ENCODE data around the gene CCDC134.

The CCDC134 gene

DNA sequence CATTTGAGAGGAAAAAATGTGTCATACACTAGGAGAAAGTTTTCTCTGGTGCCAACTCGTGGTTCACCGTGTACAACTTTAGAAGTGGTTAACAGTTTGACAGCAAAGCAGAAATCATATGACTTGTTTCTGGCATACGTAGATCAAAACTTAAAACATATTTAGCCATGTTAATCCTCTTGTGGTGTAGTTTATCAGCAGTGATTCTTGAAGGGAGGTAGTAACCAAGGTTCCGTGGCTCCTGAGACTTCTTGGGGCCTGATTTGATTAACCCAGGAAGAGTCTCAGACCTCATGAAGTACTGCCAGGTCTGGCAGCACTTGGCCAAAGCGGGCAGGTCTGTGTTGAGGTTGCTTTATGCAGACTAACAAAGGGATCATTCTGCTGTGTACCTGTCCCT, 72.9 kb downstream of the CCDC134 start:
- H3K36me3 ChIP-seq (ENCODE audit: control insufficient read depth in 2 of 2, insufficient read depth in 1 of 2, low read length in 2 of 2), result peaks cover 62 to 72% of the 10 kb centered on the region in 2 experiments
- no peaks in the 10 kb centered on the region for H3K4me1 ChIP-seq (ENCODE audit: control insufficient read depth, insufficient read depth, low read length)
- H3K27ac ChIP-seq (ENCODE audit: extremely low read depth, low read depth, low read length), result no peak overlapping the region
- ChIA-PET POLR2A (interaction anchor here (0.7 kb wide), 1 partner anchor 303 kb away, joined by 3 read pairs; no protein-coding TSS in a partner anchor), CTCF (interaction anchor here (1.1 to 1.3 kb wide), 2 partner anchors 9 to 51 kb away, joined by 3 to 6 read pairs; no protein-coding TSS in a partner anchor)
- no peak overlapping the region for H3K4me3 ChIP-seq (ENCODE audit: low read depth, low read length)
- TF ChIP-seq KLF16 (tag by site-specific recombination; IDR thresholded peaks at IDR 0.05) (no peak), GFI1B (tag by site-specific recombination; IDR thresholded peaks at IDR 0.05) (no peak), SCRT2 (tag by site-specific recombination; IDR thresholded peaks at IDR 0.05) (no peak), ZNF311 (tag by site-specific recombination; IDR thresholded peaks at IDR 0.05; ENCODE audit: borderline replicate concordance) (no peak), ZNF549 (tag by site-specific recombination; IDR thresholded peaks at IDR 0.05) (no peak), ZNF48 (tag by site-specific recombination; IDR thresholded peaks at IDR 0.05) (no peak), ZNF211 (tag by site-specific recombination; IDR thresholded peaks at IDR 0.05; ENCODE audit: low read depth) (no peak), ZNF302 (tag by site-specific recombination; IDR thresholded peaks at IDR 0.05; ENCODE audit: low read depth) (no peak), REPIN1 (tag by site-specific recombination; IDR thresholded peaks at IDR 0.05; ENCODE audit: low read depth) (no peak), BCL11B (tag by site-specific recombination; IDR thresholded peaks at IDR 0.05; ENCODE audit: low read depth) (no peak), IKZF3 (tag by site-specific recombination; IDR thresholded peaks at IDR 0.05) (no peak), ZNF785 (tag by site-specific recombination; IDR thresholded peaks at IDR 0.05) (no peak), ZFP3 (tag by site-specific recombination; IDR thresholded peaks at IDR 0.05; ENCODE audit: low read depth) (no peak), KLF1 (tag by site-specific recombination; IDR thresholded peaks at IDR 0.05) (no peak)
- TF ChIP-seq, protein P1, sequence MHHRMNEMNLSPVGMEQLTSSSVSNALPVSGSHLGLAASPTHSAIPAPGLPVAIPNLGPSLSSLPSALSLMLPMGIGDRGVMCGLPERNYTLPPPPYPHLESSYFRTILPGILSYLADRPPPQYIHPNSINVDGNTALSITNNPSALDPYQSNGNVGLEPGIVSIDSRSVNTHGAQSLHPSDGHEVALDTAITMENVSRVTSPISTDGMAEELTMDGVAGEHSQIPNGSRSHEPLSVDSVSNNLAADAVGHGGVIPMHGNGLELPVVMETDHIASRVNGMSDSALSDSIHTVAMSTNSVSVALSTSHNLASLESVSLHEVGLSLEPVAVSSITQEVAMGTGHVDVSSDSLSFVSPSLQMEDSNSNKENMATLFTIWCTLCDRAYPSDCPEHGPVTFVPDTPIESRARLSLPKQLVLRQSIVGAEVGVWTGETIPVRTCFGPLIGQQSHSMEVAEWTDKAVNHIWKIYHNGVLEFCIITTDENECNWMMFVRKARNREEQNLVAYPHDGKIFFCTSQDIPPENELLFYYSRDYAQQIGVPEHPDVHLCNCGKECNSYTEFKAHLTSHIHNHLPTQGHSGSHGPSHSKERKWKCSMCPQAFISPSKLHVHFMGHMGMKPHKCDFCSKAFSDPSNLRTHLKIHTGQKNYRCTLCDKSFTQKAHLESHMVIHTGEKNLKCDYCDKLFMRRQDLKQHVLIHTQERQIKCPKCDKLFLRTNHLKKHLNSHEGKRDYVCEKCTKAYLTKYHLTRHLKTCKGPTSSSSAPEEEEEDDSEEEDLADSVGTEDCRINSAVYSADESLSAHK (tag by site-specific recombination; IDR thresholded peaks at IDR 0.05), result no peak
- TF ChIP-seq, protein P2, sequence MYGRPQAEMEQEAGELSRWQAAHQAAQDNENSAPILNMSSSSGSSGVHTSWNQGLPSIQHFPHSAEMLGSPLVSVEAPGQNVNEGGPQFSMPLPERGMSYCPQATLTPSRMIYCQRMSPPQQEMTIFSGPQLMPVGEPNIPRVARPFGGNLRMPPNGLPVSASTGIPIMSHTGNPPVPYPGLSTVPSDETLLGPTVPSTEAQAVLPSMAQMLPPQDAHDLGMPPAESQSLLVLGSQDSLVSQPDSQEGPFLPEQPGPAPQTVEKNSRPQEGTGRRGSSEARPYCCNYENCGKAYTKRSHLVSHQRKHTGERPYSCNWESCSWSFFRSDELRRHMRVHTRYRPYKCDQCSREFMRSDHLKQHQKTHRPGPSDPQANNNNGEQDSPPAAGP (tag by site-specific recombination; IDR thresholded peaks at IDR 0.05), result no peak
- no peaks in the 10 kb centered on the region for H3K9me3 ChIP-seq (ENCODE audit: control insufficient read depth, insufficient read depth, low read depth, low read length)

DNA sequence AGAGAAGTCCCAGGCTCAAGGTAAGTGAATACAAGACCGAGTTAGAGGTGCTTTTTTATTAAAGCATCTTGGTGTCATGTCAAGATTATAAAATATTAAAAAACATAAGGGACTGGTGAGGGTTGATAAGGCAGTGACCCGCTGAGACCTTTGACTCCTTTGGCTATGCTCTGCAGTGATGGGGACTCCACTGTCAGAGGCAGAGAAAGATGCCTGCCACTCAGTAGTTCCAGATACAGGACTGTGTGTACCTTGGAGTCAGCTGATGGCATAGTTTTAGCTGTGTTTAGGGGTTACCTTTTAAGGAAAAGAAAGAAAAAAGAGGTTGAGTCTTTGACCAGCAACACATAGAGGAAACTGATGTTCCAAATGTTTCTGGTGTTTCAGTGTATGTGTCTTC, 73.6 kb downstream of the CCDC134 start:
- CTCF ChIA-PET, result interaction anchor here (1.3 to 2.2 kb wide), 3 partner anchors 10 to 571 kb away, joined by 4 to 6 read pairs (median 5); no protein-coding TSS in a partner anchor
- Histone ChIP-seq H3K4me3 (ENCODE audit: low read depth, low read length) (no peak overlapping the region), H3K4me1 (ENCODE audit: control insufficient read depth, insufficient read depth, low read length) (no peaks in the 10 kb centered on the region), H3K27ac (ENCODE audit: extremely low read depth, low read depth, low read length) (no peak overlapping the region), H3K36me3 (ENCODE audit: control insufficient read depth in 2 of 2, insufficient read depth in 1 of 2, low read length in 2 of 2) (peaks cover 57 to 72% of the 10 kb centered on the region in 2 experiments), H3K9me3 (ENCODE audit: control insufficient read depth, insufficient read depth, low read depth, low read length) (no peaks in the 10 kb centered on the region)
- POLR2A ChIA-PET, result no interaction called here
- TF ChIP-seq ZEB2 (tag by site-specific recombination; IDR thresholded peaks at IDR 0.05), result no peak
- no peak for TF ChIP-seq ZNF560 (tag by site-specific recombination; IDR thresholded peaks at IDR 0.05; ENCODE audit: borderline replicate concordance)
- no peak for TF ChIP-seq ZNF311 (tag by site-specific recombination; IDR thresholded peaks at IDR 0.05; ENCODE audit: borderline replicate concordance)
- TF ChIP-seq ZNF19 (tag by site-specific recombination; IDR thresholded peaks at IDR 0.05; ENCODE audit: low read depth), result no peak
- TF ChIP-seq, protein P3, sequence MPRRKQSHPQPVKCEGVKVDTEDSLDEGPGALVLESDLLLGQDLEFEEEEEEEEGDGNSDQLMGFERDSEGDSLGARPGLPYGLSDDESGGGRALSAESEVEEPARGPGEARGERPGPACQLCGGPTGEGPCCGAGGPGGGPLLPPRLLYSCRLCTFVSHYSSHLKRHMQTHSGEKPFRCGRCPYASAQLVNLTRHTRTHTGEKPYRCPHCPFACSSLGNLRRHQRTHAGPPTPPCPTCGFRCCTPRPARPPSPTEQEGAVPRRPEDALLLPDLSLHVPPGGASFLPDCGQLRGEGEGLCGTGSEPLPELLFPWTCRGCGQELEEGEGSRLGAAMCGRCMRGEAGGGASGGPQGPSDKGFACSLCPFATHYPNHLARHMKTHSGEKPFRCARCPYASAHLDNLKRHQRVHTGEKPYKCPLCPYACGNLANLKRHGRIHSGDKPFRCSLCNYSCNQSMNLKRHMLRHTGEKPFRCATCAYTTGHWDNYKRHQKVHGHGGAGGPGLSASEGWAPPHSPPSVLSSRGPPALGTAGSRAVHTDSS (tag by site-specific recombination; IDR thresholded peaks at IDR 0.05), result no peak
- no peak for TF ChIP-seq ZNF223 (tag by site-specific recombination; IDR thresholded peaks at IDR 0.05)
- no peak for TF ChIP-seq ZBTB17 (tag by site-specific recombination; IDR thresholded peaks at IDR 0.05)
- no peak for TF ChIP-seq OSR2 (tag by site-specific recombination; IDR thresholded peaks at IDR 0.05)
- TF ChIP-seq ZNF548 (tag by site-specific recombination; IDR thresholded peaks at IDR 0.05), result no peak
- TF ChIP-seq ZNF510 (tag by site-specific recombination; IDR thresholded peaks at IDR 0.05; ENCODE audit: insufficient replicate concordance), result no peak
- TF ChIP-seq, protein P4, sequence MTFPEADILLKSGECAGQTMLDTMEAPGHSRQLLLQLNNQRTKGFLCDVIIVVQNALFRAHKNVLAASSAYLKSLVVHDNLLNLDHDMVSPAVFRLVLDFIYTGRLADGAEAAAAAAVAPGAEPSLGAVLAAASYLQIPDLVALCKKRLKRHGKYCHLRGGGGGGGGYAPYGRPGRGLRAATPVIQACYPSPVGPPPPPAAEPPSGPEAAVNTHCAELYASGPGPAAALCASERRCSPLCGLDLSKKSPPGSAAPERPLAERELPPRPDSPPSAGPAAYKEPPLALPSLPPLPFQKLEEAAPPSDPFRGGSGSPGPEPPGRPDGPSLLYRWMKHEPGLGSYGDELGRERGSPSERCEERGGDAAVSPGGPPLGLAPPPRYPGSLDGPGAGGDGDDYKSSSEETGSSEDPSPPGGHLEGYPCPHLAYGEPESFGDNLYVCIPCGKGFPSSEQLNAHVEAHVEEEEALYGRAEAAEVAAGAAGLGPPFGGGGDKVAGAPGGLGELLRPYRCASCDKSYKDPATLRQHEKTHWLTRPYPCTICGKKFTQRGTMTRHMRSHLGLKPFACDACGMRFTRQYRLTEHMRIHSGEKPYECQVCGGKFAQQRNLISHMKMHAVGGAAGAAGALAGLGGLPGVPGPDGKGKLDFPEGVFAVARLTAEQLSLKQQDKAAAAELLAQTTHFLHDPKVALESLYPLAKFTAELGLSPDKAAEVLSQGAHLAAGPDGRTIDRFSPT (tag by site-specific recombination; IDR thresholded peaks at IDR 0.05), result no peak
- TF ChIP-seq, protein P5, sequence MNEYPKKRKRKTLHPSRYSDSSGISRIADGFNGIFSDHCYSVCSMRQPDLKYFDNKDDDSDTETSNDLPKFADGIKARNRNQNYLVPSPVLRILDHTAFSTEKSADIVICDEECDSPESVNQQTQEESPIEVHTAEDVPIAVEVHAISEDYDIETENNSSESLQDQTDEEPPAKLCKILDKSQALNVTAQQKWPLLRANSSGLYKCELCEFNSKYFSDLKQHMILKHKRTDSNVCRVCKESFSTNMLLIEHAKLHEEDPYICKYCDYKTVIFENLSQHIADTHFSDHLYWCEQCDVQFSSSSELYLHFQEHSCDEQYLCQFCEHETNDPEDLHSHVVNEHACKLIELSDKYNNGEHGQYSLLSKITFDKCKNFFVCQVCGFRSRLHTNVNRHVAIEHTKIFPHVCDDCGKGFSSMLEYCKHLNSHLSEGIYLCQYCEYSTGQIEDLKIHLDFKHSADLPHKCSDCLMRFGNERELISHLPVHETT (tag by site-specific recombination; IDR thresholded peaks at IDR 0.05), result no peak
- no peak for TF ChIP-seq EGR2 (tag by site-specific recombination; IDR thresholded peaks at IDR 0.05; ENCODE audit: low read depth)

Measured in HEK293 (cell line).